Colonic mucosa (tissue), 4 donors: ENCODE data around the gene REG4. TPM values are rescaled to one million over a fixed set of nuclear protein-coding genes. Genes with fewer than 3 reads are reported as not detected.
"Not testable (repeated sequence)": the region's sequence is repeated elsewhere in the genome, so short reads cannot be mapped to it uniquely, and the experiment has no call there.

ENCODE experiments used
- DNase-seq: peaks from one replicate; pipeline ENCODE4 v3.0.0-alpha.2; 2020
- H3K27ac ChIP-seq: fragments of 200-600 bp; one replicate; pipeline ENCODE4 v1.8.0; 2021
- H3K27me3 ChIP-seq: fragments of 200-600 bp; one replicate; pipeline ENCODE4 v1.8.0; 2021
- H3K36me3 ChIP-seq: fragments of 200-600 bp; one replicate; pipeline ENCODE4 v1.8.0; 2021
- H3K4me1 ChIP-seq: fragments of 200-600 bp; one replicate; pipeline ENCODE4 v1.8.0; 2021; ENCODE audit warnings: mild to moderate bottlenecking
- H3K4me3 ChIP-seq: fragments of 200-600 bp; one replicate; pipeline ENCODE4 v1.8.0; 2021
- H3K9ac ChIP-seq, 2 donors: one replicate each; pipeline ENCODE4 v1.7.0; 2013; ENCODE audit warnings: control low read depth in 2 of 2, low read depth in 2 of 2, low read length in 2 of 2
- H3K9me3 ChIP-seq: fragments of 200-600 bp; one replicate; pipeline ENCODE4 v1.8.0; 2021
- intact Hi-C: fragments of 100-400 bp; cut with DNase I; formaldehyde crosslinking; loops from one replicate; pipeline ENCODE4 v1.14.1; 2022
- total RNA-seq, 2 donors: library from RNA; stranded (reverse); fragmentation: NEBNext Ultra II Directional in 1 of 2; extraction: Animal tissue kit (Norgen Biotek cat#: 25700) in 1 of 2; gene quantifications; one replicate each; pipeline ENCODE4 v1.2.1, GENCODE V29; 2021
- TF ChIP-seq, protein P1 (sequence below): fragments of 200-600 bp; IDR thresholded peaks from one replicate; pipeline ENCODE4 v1.8.0; 2022; ENCODE audit warnings: antibody characterized with exemption, mild to moderate bottlenecking
- donor health status: healthy.
- donor health status: DM: no; HTN: no; CAD: no.
- donor health status: DM: no; HTN: no; CAD: no.

Gene REG4
- total RNA-seq, 2 donors from 2014 or later, result 90.2 to 169 TPM

DNA sequence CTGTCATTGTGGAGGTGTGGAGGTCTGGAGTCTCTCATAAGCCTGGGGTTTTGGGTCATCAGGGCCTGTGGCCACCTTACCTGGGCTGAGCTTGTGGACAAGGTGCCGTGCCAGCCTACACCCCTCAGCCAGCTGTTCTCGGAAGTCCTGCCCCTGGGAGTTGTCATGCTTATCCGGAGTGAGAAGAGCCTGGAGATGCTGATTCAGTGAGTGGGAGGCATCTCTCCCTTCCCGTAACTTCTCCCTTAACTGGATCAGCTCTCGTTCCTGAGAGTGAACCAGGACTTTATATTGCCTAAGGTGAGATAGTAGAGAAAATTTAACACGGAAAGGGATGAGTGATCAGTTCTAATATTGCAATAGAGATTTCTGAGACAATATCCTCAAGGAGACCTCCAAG, 30.0 kb upstream of the REG4 start:
- no peaks in the 10 kb centered on the region for H3K9me3 ChIP-seq
- H3K27ac ChIP-seq, result no peak overlapping the region
- TF ChIP-seq, protein P1, sequence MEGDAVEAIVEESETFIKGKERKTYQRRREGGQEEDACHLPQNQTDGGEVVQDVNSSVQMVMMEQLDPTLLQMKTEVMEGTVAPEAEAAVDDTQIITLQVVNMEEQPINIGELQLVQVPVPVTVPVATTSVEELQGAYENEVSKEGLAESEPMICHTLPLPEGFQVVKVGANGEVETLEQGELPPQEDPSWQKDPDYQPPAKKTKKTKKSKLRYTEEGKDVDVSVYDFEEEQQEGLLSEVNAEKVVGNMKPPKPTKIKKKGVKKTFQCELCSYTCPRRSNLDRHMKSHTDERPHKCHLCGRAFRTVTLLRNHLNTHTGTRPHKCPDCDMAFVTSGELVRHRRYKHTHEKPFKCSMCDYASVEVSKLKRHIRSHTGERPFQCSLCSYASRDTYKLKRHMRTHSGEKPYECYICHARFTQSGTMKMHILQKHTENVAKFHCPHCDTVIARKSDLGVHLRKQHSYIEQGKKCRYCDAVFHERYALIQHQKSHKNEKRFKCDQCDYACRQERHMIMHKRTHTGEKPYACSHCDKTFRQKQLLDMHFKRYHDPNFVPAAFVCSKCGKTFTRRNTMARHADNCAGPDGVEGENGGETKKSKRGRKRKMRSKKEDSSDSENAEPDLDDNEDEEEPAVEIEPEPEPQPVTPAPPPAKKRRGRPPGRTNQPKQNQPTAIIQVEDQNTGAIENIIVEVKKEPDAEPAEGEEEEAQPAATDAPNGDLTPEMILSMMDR, result no peak
- intact Hi-C loops, result no loop called here
- H3K27me3 ChIP-seq, result no peaks in the 10 kb centered on the region
- no peaks in the 10 kb centered on the region for H3K36me3 ChIP-seq
- no peak for DNase-seq
- H3K9ac ChIP-seq, result no peak overlapping the region
- H3K4me1 ChIP-seq, result no peaks in the 10 kb centered on the region
- no peak overlapping the region for H3K4me3 ChIP-seq

DNA sequence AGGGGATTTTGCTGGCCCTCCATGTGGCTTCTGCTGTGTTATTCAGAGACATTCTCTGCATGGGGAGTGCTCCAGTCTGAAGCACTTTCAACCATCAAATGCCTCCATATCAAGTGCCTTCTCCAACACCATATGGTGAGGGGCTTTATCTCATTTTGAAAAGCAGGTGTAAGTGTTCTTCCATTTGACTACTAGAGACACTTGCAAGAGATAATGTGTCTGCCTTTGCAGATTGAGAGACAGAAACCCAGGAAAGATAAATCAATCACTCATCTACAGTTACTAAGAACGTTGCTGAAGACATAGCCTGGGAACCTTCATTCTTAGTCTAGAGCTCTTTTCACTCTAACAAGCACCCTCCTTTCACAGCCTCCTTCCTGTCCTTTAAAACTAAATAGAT, 29.5 kb upstream of the REG4 start:
- no peak overlapping the region for H3K9ac ChIP-seq
- TF ChIP-seq, protein P1, result no peak
- H3K9me3 ChIP-seq, result no peaks in the 10 kb centered on the region
- no peaks in the 10 kb centered on the region for H3K36me3 ChIP-seq
- H3K4me1 ChIP-seq, result no peaks in the 10 kb centered on the region
- H3K27me3 ChIP-seq, result no peaks in the 10 kb centered on the region
- DNase-seq, result no peak
- no peak overlapping the region for H3K4me3 ChIP-seq
- H3K27ac ChIP-seq, result no peak overlapping the region
- intact Hi-C loops, result no loop called here

DNA sequence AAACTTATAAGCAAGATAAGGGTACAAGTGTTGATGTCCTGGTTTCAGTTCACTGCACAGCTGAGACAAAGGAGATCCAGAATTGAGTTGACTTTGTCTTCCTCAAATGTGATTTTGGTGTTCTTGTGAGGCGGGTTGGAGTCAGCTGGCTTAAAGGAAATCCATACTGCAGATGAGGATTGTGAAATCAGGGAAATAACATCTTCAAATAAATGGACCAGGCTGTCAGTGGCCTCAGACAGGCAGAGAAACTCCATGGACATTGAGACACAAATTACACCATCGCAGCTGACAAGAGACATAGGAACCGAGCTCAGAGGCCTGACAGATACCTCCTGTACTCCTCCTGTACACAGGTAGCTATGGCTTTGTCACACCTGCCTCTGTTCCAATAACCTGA, 27.0 kb upstream of the REG4 start:
- Histone ChIP-seq H3K27me3 (no peaks in the 10 kb centered on the region), H3K4me1 (no peaks in the 10 kb centered on the region), H3K27ac (no peak overlapping the region), H3K9ac (no peak overlapping the region), H3K36me3 (no peaks in the 10 kb centered on the region), H3K9me3 (no peaks in the 10 kb centered on the region), H3K4me3 (no peak overlapping the region)
- intact Hi-C loops, result no loop called here
- TF ChIP-seq, protein P1, result no peak
- no peak for DNase-seq

DNA sequence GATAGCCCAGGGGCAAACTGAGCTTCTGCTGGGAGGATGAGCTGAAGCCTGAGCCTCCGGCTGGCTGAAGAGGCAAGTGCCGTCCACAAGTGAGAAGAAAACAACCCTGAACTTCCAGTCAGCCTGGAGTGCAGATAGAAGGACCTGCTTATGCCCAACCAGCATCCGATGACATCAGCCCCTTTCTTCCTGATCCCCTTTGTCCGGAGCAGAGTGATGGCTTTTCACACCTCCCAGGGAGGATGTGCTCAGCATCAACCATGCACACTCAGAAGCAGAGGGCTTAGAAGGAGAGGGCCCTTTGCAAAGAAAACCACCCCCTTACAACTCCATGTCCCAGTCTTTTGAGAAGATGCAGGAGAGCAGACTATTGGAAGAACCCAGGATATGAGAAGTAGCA, 23.7 kb upstream of the REG4 start:
- Histone ChIP-seq H3K4me3 (no peak overlapping the region), H3K9ac (no peak overlapping the region), H3K9me3 (no peaks in the 10 kb centered on the region), H3K27me3 (no peaks in the 10 kb centered on the region), H3K4me1 (no peaks in the 10 kb centered on the region), H3K27ac (no peak overlapping the region), H3K36me3 (no peaks in the 10 kb centered on the region)
- intact Hi-C loops, result no loop called here
- TF ChIP-seq, protein P1, result no peak
- DNase-seq, result no peak

DNA sequence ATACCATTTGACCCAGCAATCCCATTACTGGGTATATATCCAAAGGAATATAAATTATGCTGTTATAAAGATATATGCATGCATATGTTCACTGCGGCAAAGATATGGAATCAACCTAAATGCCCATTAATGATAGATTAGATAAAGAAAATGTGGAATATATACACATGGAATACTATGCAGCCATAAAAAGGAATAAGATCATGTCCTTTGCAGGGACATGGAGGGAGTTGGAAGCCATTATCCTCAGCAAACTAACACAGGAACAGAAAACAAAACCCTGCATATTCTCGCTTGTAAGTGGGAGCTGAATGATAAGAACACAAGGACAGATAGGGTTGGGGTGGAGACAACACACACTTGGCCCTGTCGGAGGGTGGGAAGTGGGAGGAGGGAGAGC, 19.8 kb upstream of the REG4 start:
- H3K9me3 ChIP-seq, result no peaks in the 10 kb centered on the region
- TF ChIP-seq, protein P1, result no peak
- no peaks in the 10 kb centered on the region for H3K4me1 ChIP-seq
- no peak overlapping the region for H3K27ac ChIP-seq
- DNase-seq, result no peak
- no peaks in the 10 kb centered on the region for H3K27me3 ChIP-seq
- H3K4me3 ChIP-seq, result no peak overlapping the region
- H3K36me3 ChIP-seq, result no peaks in the 10 kb centered on the region
- H3K9ac ChIP-seq, result no peak overlapping the region
- intact Hi-C loops, result no loop called here

DNA sequence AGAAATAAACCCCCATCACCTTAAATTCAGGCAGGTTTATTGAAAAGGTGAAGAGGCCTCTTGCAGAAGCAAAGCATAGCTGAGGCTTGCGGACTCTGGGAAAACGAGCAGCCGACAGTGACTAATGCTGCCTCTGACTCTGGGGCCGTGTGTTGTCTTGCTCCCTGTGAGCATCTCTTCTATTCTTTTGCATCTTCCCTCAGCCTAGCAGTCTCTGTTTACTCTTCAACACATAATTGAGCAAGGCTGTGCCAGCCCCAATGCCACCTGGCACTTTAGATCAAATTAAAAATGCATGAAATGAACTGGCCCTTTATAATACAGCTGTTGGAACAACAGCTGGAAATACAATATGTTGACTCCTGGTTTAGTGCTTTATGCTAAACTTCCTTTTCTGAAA, 18.4 kb upstream of the REG4 start:
- Histone ChIP-seq H3K9ac (no peak overlapping the region), H3K27me3 (no peaks in the 10 kb centered on the region), H3K27ac (no peak overlapping the region), H3K4me3 (no peak overlapping the region), H3K9me3 (no peaks in the 10 kb centered on the region), H3K4me1 (no peaks in the 10 kb centered on the region), H3K36me3 (no peaks in the 10 kb centered on the region)
- DNase-seq, result no peak
- intact Hi-C loops, result no loop called here
- TF ChIP-seq, protein P1, result no peak

DNA sequence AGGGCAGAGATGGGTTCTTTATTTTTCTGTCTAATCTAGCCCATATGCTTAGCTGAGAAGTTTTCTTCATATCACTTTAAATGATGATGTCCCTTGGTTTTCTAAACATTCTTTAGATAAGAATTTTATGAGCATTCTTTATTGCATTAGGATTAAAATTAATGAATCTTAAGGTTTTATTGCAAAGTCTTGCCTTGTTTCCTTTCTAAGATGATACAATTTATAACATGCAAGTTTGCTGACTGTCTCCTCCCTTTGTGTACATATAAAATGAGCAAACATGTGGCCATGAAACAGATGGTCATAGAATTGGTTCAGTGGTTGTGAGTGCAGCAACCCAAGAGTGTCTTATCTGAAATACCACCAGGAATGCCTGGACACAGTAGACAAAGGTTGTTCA, 17.7 kb upstream of the REG4 start:
- H3K27ac ChIP-seq, H3K27me3 ChIP-seq, H3K4me1 ChIP-seq, H3K9me3 ChIP-seq, H3K4me3 ChIP-seq, DNase-seq, H3K9ac ChIP-seq, intact Hi-C loops, H3K36me3 ChIP-seq: not testable (repeated sequence)
